H1 (cell line): ENCODE data around the gene CTBP2.

ENCODE experiments used
- ATF3 ChIP-seq: IDR thresholded peaks from 2 replicates; pipeline ENCODE4 v1.6.1; 2011; ENCODE audit warnings: low read depth, mild to moderate bottlenecking, low read length; ENCODE audit not compliant: insufficient read depth
- CHD1 ChIP-seq: IDR thresholded peaks from 2 replicates; pipeline ENCODE4 v1.6.1; 2012; ENCODE audit warnings: low read depth, low read length, improper control_type of control experiment
- CTCF ChIP-seq, 3 experiments: IDR thresholded peaks; 1 replicate in 2 of 3; 2 replicates in 1 of 3; pipeline versions ENCODE4 v1.5.1 to v1.6.1; 2011; ENCODE audit warnings: low read length in 3 of 3, mild to moderate bottlenecking in 3 of 3, inconsistent platforms in 2 of 3, low read depth in 1 of 3, moderate library complexity in 1 of 3; ENCODE audit not compliant: insufficient read depth in 1 of 3; ENCODE audit errors: control extremely low read depth in 1 of 3
- EP300 ChIP-seq, 2 experiments: IDR thresholded peaks; 1 replicate in 1 of 2; 2 replicates in 1 of 2; pipeline ENCODE4 v1.6.1; 2011 to 2012; ENCODE audit warnings: low read depth in 2 of 2, low read length in 2 of 2, mild to moderate bottlenecking in 2 of 2, borderline replicate concordance in 1 of 2, inconsistent platforms in 1 of 2, moderate library complexity in 1 of 2
- HDAC2 ChIP-seq, 2 experiments: fragments of 300-600 bp in 1 of 2; sonication (generic) in 1 of 2; IDR thresholded peaks; 2 replicates each; pipeline ENCODE4 v1.6.1; 2011 to 2012; ENCODE audit warnings: low read depth in 2 of 2, low read length in 2 of 2, mild to moderate bottlenecking in 2 of 2, moderate library complexity in 2 of 2, borderline replicate concordance in 1 of 2, inconsistent platforms in 1 of 2
- NANOG ChIP-seq: IDR thresholded peaks from 2 replicates; pipeline ENCODE4 v1.6.1; 2011; ENCODE audit warnings: low read length, low read depth, mild to moderate bottlenecking, inconsistent platforms; ENCODE audit not compliant: insufficient read depth, poor library complexity, severe bottlenecking
- POLR2AphosphoS5 ChIP-seq: IDR thresholded peaks from 2 replicates; pipeline ENCODE4 v1.6.1; 2011; ENCODE audit warnings: low read depth, low read length
- POU5F1 ChIP-seq: IDR thresholded peaks from 2 replicates; pipeline ENCODE4 v1.6.1; 2011; ENCODE audit warnings: low read depth, mild to moderate bottlenecking, low read length, moderate library complexity
- RFX5 ChIP-seq: IDR thresholded peaks from 2 replicates; pipeline ENCODE4 v1.6.1; 2011; ENCODE audit warnings: low read depth, low read length, improper control_type of control experiment, borderline replicate concordance
- TAF1 ChIP-seq: IDR thresholded peaks from 2 replicates; pipeline ENCODE4 v1.6.1; 2011; ENCODE audit warnings: mild to moderate bottlenecking, low read depth, low read length
- ZNF274 ChIP-seq: IDR thresholded peaks from 2 replicates; pipeline ENCODE4 v1.7.0; 2012; ENCODE audit warnings: low read length, borderline replicate concordance; ENCODE audit errors: extremely low read depth

GRCh38 chr10:125061557-125062226 is 98.7 kb downstream of the CTBP2 start:
- TF ChIP-seq CHD1 = no peak
- no peak for TF ChIP-seq ZNF274
- TF ChIP-seq POU5F1 = no peak
- no peak for TF ChIP-seq TAF1
- TF ChIP-seq POLR2AphosphoS5 = no peak
- no peak for TF ChIP-seq NANOG
- no peak for TF ChIP-seq CTCF (IDR thresholded peaks at IDR 0.05; ENCODE audit: control extremely low read depth in 1 of 3, insufficient read depth in 1 of 3, low read depth in 1 of 3, low read length in 3 of 3)
- no peak for TF ChIP-seq RFX5
- TF ChIP-seq ATF3 = no peak
- TF ChIP-seq HDAC2 (IDR thresholded peaks at IDR 0.05; ENCODE audit: borderline replicate concordance in 1 of 2, low read depth in 2 of 2, low read length in 2 of 2) = no peak
- no peak for TF ChIP-seq EP300 (IDR thresholded peaks at IDR 0.05; ENCODE audit: borderline replicate concordance in 1 of 2, low read depth in 2 of 2, low read length in 2 of 2)
